ENCODE measurements around the gene JCHAIN.

Gene JCHAIN

GRCh38 chr4:70637239-70637913, 28.9 kb downstream of the JCHAIN start:
- no peaks in the 10 kb centered on the region for H3K27me3 ChIP-seq (ENCODE audit: insufficient read depth, low read length)
- no peak overlapping the region for H3K27ac ChIP-seq (ENCODE audit: low read depth, low read length, poor library complexity, severe bottlenecking)
- H3K4me2 ChIP-seq (ENCODE audit: low read length): no peak overlapping the region
- no peak overlapping the region for H3K9ac ChIP-seq (ENCODE audit: low read length)
- H2AFZ ChIP-seq (ENCODE audit: low read length): no peak overlapping the region
- no peaks in the 10 kb centered on the region for H3K9me3 ChIP-seq (ENCODE audit: low read length)
- H3K36me3 ChIP-seq (ENCODE audit: insufficient read depth, low read length): no peaks in the 10 kb centered on the region
- H3K4me3 ChIP-seq (ENCODE audit: low read depth, low read length, poor library complexity, severe bottlenecking): no peak overlapping the region
- no peaks in the 10 kb centered on the region for H3K9me2 ChIP-seq (ENCODE audit: low read depth, low read length)
- H3F3A ChIP-seq (ENCODE audit: insufficient read depth, low read length): no peaks in the 10 kb centered on the region
- H4K20me1 ChIP-seq (ENCODE audit: insufficient read depth, low read length): no peaks in the 10 kb centered on the region
- TF ChIP-seq EZH2 (IDR thresholded peaks at IDR 0.05; ENCODE audit: borderline replicate concordance, low read length) (no peak), CTCF (IDR thresholded peaks at IDR 0.05; ENCODE audit: low read length) (no peak)
- H3K79me2 ChIP-seq (ENCODE audit: insufficient read depth, low read length): no peaks in the 10 kb centered on the region
- H3K4me1 ChIP-seq (ENCODE audit: insufficient read depth, low read length, severe bottlenecking): peaks cover 19% of the 10 kb centered on the region

- Histone ChIP-seq H3K79me2 (ENCODE audit: insufficient read depth, low read length) (no peaks in the 10 kb centered on the region), H3K4me1 (ENCODE audit: insufficient read depth, low read length, severe bottlenecking) (peaks cover 20% of the 10 kb centered on the region), H3K9me3 (ENCODE audit: low read length) (no peaks in the 10 kb centered on the region), H3K36me3 (ENCODE audit: insufficient read depth, low read length) (no peaks in the 10 kb centered on the region), H3K4me2 (ENCODE audit: low read length) (no peak overlapping the region), H3K27me3 (ENCODE audit: insufficient read depth, low read length) (no peaks in the 10 kb centered on the region), H3K9me2 (ENCODE audit: low read depth, low read length) (no peaks in the 10 kb centered on the region), H4K20me1 (ENCODE audit: insufficient read depth, low read length) (no peaks in the 10 kb centered on the region), H2AFZ (ENCODE audit: low read length) (no peak overlapping the region), H3F3A (ENCODE audit: insufficient read depth, low read length) (no peaks in the 10 kb centered on the region), H3K27ac (ENCODE audit: low read depth, low read length, poor library complexity, severe bottlenecking) (no peak overlapping the region), H3K9ac (ENCODE audit: low read length) (no peak overlapping the region), H3K4me3 (ENCODE audit: low read depth, low read length, poor library complexity, severe bottlenecking) (no peak overlapping the region)
- TF ChIP-seq EZH2 (IDR thresholded peaks at IDR 0.05; ENCODE audit: borderline replicate concordance, low read length): no peak
Observed at GRCh38 chr4:70634482-70634881, 31.8 kb downstream of the JCHAIN start.

- Histone ChIP-seq H3K27me3 (ENCODE audit: insufficient read depth, low read length) (no peaks in the 10 kb centered on the region), H3K4me2 (ENCODE audit: low read length) (no peak overlapping the region), H3K9me3 (ENCODE audit: low read length) (no peaks in the 10 kb centered on the region), H3K4me1 (ENCODE audit: insufficient read depth, low read length, severe bottlenecking) (peaks cover 8% of the 10 kb centered on the region), H3K36me3 (ENCODE audit: insufficient read depth, low read length) (no peaks in the 10 kb centered on the region), H3K27ac (ENCODE audit: low read depth, low read length, poor library complexity, severe bottlenecking) (no peak overlapping the region), H3K79me2 (ENCODE audit: insufficient read depth, low read length) (no peaks in the 10 kb centered on the region), H3F3A (ENCODE audit: insufficient read depth, low read length) (no peaks in the 10 kb centered on the region), H4K20me1 (ENCODE audit: insufficient read depth, low read length) (no peaks in the 10 kb centered on the region), H2AFZ (ENCODE audit: low read length) (no peak overlapping the region), H3K9me2 (ENCODE audit: low read depth, low read length) (no peaks in the 10 kb centered on the region), H3K4me3 (ENCODE audit: low read depth, low read length, poor library complexity, severe bottlenecking) (no peak overlapping the region), H3K9ac (ENCODE audit: low read length) (no peak overlapping the region)
- no peak for TF ChIP-seq EZH2 (IDR thresholded peaks at IDR 0.05; ENCODE audit: borderline replicate concordance, low read length)
- no peak for TF ChIP-seq CTCF (IDR thresholded peaks at IDR 0.05; ENCODE audit: low read length)
Observed at GRCh38 chr4:70632028-70632427, 34.3 kb downstream of the JCHAIN start.

- Histone ChIP-seq H3K4me1 (ENCODE audit: insufficient read depth, low read length, severe bottlenecking) (peaks cover 8% of the 10 kb centered on the region), H4K20me1 (ENCODE audit: insufficient read depth, low read length) (no peaks in the 10 kb centered on the region), H3K4me3 (ENCODE audit: low read depth, low read length, poor library complexity, severe bottlenecking) (no peak overlapping the region), H3K36me3 (ENCODE audit: insufficient read depth, low read length) (no peaks in the 10 kb centered on the region), H3F3A (ENCODE audit: insufficient read depth, low read length) (no peaks in the 10 kb centered on the region), H3K9me3 (ENCODE audit: low read length) (no peaks in the 10 kb centered on the region), H3K27me3 (ENCODE audit: insufficient read depth, low read length) (no peaks in the 10 kb centered on the region), H2AFZ (ENCODE audit: low read length) (no peak overlapping the region), H3K27ac (ENCODE audit: low read depth, low read length, poor library complexity, severe bottlenecking) (no peak overlapping the region), H3K4me2 (ENCODE audit: low read length) (no peak overlapping the region), H3K79me2 (ENCODE audit: insufficient read depth, low read length) (no peaks in the 10 kb centered on the region), H3K9ac (ENCODE audit: low read length) (no peak overlapping the region), H3K9me2 (ENCODE audit: low read depth, low read length) (no peaks in the 10 kb centered on the region)
- TF ChIP-seq EZH2 (IDR thresholded peaks at IDR 0.05; ENCODE audit: borderline replicate concordance, low read length): no peak
- no peak for TF ChIP-seq CTCF (IDR thresholded peaks at IDR 0.05; ENCODE audit: low read length)
Observed at GRCh38 chr4:70630162-70630561, 36.1 kb downstream of the JCHAIN start.

All from OCI-LY1 (cell line).